Testis (tissue), 2 donors: Measurements from ENCODE around the gene GANC.

Source experiments
- POLR2A ChIP-seq: fragments of 450-650 bp; IDR thresholded peaks from one replicate; pipeline ENCODE4 v1.6.1; 2017; ENCODE audit warnings: antibody characterized with exemption, mild to moderate bottlenecking, moderate library complexity
- TF ChIP-seq, protein P1 (sequence below), 3 experiments: fragments of 450-650 bp in 2 of 3; fragments of 200-600 bp in 1 of 3; sonication (generic) in 1 of 3; IDR thresholded peaks; one replicate each; pipeline ENCODE4 v1.5.1; 2016 to 2019; ENCODE audit warnings: antibody characterized with exemption in 3 of 3, mild to moderate bottlenecking in 2 of 3, moderate library complexity in 1 of 3

DNA sequence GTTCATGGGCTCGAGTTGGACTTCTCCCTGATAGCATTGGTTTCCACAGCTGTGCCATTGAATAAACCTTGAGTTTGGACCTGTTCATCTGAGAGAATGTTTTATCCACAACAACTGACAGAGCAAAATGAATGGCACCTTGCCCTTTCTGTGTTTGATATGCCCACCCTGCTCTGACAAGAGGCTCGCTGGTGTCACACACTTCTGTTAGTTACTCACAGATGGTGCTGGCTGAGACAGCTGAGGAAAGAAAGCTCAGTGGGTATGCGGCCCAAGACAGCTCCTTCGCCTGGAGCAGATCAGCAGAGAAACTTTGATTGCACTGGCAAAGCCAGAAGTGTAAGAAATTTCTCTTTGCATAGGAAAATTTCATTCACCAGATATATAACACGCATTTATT lies 83.8 kb downstream of the GANC start:
- TF ChIP-seq, protein P1, sequence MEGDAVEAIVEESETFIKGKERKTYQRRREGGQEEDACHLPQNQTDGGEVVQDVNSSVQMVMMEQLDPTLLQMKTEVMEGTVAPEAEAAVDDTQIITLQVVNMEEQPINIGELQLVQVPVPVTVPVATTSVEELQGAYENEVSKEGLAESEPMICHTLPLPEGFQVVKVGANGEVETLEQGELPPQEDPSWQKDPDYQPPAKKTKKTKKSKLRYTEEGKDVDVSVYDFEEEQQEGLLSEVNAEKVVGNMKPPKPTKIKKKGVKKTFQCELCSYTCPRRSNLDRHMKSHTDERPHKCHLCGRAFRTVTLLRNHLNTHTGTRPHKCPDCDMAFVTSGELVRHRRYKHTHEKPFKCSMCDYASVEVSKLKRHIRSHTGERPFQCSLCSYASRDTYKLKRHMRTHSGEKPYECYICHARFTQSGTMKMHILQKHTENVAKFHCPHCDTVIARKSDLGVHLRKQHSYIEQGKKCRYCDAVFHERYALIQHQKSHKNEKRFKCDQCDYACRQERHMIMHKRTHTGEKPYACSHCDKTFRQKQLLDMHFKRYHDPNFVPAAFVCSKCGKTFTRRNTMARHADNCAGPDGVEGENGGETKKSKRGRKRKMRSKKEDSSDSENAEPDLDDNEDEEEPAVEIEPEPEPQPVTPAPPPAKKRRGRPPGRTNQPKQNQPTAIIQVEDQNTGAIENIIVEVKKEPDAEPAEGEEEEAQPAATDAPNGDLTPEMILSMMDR (IDR thresholded peaks at IDR 0.05): no peak
- no peak for TF ChIP-seq POLR2A
